ENCODE measurements around the gene PCDHGA8.
"Not testable (repeated sequence)": the region's sequence is repeated elsewhere in the genome, so short reads cannot be mapped to it uniquely, and the experiment has no call there.

GRCh38 chr5:141346017-141346416 is 46.4 kb upstream of the PCDHGA8 start:
- TF ChIP-seq CTCF (conservative IDR thresholded peaks at IDR 0.05; ENCODE audit: low read length); EZH2phosphoT487 (IDR thresholded peaks at IDR 0.05; ENCODE audit: borderline replicate concordance, low read depth, low read length): not testable (repeated sequence)
